HG03097 (cell line): Measurements from ENCODE around the gene SLC35E2B.
A peak's percentile ranks its signal among the peaks of the same experiment; 100 is the strongest.

Experiments used
- ATAC-seq: cut with Tn5 transposase; IDR thresholded peaks from one replicate; pipeline ENCODE4 v1.9.1; 2021; ENCODE audit not compliant: unreplicated experiment, low FRiP score

SLC35E2B gene

DNA sequence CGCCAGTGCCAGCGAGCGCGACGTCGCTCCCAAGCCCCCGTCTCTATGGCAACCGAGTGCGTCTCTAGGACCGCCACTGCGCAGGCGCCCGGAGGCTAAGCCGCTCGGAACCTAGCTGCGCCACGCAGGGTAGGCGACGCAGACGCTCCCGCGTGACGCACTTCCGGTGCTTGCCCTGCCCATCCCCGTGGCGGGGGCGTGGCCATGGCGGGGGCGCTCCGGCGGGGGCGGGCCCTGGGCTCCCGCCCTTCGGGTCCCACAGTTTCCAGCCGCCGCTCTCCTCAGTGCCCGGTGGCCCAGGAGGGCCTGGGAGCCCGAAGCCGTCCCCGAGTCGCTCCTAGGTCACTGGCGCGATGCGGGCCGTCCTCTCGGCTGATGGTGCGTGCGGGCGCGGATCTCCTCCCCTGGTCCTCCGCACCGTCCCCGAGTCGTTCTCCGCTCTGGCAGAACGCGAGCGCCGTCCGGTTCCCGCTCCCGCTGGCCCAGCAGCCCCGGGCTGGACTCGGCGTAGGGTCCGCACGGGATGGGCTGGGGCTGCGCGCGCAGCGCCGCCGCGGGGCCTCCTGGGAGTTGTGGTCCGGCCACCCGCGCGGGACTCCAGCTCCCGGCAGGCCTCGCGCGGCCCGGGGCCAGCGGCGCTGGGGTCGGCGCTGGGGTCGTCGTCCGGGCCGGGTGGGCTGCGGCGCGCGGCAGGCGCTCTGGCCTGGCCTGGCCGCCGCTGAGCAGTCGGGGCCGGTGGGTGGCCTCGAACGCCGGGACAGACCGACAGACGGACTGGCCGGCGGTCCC lies 77.1 kb downstream of the SLC35E2B start, which contains the start of gene MIB2:
Gene MIB2 (plus strand): TSS at position 245 of the 789 bp plus-strand sequence. CDS start 7,953 bp downstream, outside the sequence.
- ATAC-seq = peak; percentile 71

DNA sequence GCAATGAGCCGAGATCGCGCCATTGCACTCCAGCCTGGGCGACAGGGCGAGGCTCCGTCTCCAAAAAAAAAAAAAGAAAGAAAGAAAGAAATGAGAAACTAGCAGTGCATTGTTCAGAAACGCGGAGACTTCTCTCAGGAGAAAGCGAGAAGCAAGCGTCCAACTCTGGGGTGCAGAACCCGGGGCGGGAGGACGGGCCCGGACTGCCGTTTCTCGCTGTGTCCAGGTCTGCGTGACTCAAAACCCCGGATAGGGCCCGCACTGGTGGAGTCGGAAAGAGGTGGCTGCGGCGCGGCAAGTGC lies 77.7 kb downstream of the SLC35E2B start:
- no peak for ATAC-seq

DNA sequence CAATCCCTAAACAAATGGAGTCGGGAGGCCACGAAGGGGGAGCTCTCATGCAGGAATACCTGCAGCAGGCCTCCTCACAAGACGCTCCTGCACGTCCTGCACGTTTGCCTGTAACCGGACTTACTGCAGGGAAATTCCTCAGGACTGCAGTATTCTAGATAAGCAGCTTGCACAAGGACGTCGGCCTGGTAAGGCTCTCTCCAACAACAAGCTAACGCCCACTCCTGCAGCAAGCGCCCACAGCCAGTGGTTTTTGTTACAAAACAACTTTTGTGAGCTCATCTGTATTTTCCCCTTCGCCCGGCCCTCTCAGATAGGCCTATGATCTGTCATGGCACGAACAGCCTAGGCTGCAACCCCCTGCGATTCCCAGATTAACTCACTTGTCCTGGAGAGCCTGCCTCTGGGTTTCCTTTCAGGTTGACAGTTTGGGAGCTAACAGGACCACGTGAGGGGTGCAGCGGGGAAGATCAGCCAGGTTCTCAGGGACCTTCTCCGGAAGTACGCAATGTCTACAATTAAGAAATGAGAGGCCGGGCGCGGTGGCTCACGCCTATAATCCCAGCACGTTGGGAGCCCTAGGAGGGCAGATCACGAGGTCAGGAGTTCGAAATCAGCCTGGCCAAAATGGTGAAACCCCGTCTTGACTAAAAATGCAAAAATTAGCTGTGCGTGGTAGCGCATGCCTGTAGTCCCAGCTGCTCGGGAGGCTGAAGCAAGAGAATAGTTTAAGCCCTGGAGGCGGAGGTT lies 78.2 kb downstream of the SLC35E2B start:
- no peak for ATAC-seq

DNA sequence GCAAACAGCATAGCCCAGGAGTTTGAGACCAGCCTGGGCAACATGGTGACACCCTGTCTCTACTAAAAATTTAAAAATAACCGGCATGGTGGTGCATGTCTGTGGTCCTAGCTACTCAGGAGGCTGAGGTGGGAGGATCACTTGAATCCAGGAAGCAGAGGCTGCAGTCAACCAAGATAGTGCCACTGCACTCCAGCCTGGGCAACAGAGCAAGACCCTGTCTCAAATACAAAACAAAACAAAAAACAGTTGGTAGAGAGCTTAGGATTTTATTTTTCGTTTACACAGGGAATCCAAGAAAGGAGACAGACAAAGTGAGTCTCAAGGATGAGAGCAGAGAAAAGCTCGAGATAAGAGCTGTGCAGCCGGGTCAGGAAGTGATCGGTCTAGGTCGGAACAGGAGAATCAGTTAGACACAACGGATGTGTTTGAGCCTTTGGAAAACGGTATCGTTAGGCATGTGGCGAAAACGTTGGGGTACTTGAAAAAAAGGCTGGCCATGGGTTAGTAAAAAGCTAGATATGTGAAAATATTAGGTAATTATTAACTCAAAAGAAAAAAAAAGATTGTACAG lies 79.0 kb downstream of the SLC35E2B start:
- ATAC-seq = no peak

DNA sequence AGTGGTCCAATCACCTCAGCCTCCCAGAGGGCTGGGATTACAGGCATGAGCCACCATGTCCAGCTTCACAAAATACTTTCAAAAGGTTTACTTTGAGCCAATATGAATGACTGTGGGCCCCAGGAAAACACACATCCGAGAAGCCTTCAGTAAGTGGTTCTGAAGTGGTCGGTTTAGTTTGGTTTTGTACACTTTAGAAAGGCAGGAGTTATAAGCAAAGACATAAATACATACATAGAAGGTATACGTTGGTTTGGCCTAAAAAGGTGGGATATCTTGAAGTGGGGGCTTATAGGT lies 80.5 kb downstream of the SLC35E2B start:
- no peak for ATAC-seq

DNA sequence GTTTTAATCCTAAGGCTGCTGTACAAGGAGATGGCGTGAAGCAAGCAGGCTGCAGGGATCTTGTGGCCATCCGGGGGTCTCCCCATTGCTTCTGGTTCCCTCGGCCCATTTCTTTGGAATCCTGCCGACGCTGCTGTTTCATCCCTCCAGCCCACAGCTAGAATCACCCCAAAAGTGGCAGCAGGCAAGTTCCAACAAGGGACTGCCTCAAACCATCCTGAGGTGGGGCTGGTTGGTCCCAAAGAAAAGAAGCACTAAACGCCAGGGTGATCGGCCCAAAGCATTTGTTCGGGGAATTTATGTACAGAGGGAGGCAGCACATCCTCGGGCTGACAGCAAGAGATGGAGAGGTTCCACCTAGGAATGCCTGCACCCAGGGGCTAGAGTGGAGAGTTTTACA lies 81.8 kb downstream of the SLC35E2B start:
- ATAC-seq = no peak

DNA sequence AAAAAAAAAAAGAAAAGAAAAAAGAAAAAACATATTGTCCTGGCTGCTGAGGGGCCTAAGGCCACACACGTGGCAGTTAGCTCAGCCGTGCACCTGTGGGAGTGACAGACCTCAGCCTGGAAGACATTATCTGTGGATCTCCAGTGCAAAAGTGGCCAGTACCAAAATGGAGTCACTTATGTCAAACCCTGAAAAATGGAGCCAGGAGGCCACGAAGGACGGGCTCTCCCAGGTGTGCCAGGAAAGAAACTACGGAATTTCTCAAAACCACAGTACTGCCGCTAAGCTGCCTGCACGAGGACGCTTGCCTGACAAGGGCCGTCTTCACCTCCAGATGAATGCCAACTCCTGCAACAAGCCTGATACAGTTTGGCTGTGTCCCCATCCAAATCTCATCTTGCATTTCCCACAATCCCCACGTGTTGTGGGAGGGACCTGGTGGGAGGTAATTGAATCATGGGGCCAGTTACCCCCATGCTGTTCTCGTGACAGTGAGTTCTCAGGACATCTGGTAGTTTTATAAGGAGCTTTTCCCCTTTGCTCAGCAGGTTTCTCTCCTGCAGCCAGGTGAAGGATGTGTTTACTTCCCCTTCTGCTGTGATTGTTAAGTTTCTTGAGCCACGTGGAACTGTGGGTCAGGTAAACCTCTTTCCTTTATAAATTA lies 82.6 kb downstream of the SLC35E2B start:
- ATAC-seq = no peak
